HG03039 (cell line): ENCODE data around the gene SERPINA5.

Source experiments
- ATAC-seq: cut with Tn5 transposase; IDR thresholded peaks from one replicate; pipeline ENCODE4 v1.9.1; 2021; ENCODE audit warnings: mild to moderate bottlenecking, moderate library complexity; ENCODE audit not compliant: unreplicated experiment

SERPINA5 gene

GRCh38 chr14:94641632-94641955, 60.4 kb downstream of the SERPINA5 start:
- ATAC-seq = no peak
